GM18505 (cell line): ENCODE results near the gene RNF121.

Source experiments
- ATAC-seq: cut with Tn5 transposase; IDR thresholded peaks from one replicate; pipeline ENCODE4 v1.9.1; 2021; ENCODE audit not compliant: unreplicated experiment
- POLR2A ChIP-seq: IDR thresholded peaks from 4 replicates; pipeline ENCODE4 v1.6.1; 2011; ENCODE audit warnings: borderline replicate concordance; ENCODE audit not compliant: insufficient read depth, insufficient read length; ENCODE audit errors: extremely low read depth

Gene RNF121

GRCh38 chr11:72008728-72009127 lies 79.9 kb downstream of the RNF121 start:
- no peak for ATAC-seq
- no peak for TF ChIP-seq POLR2A

- no peak for ATAC-seq
- TF ChIP-seq POLR2A, result no peak
Observed at GRCh38 chr11:72009156-72009555, 80.3 kb downstream of the RNF121 start.

GRCh38 chr11:72010529-72011233 lies 81.8 kb downstream of the RNF121 start:
- no peak for ATAC-seq
- peak; percentile 10 for TF ChIP-seq POLR2A

GRCh38 chr11:72012091-72012630 lies 83.3 kb downstream of the RNF121 start:
- TF ChIP-seq POLR2A, result no peak
- ATAC-seq, result no peak

GRCh38 chr11:72012897-72013721 lies 84.3 kb downstream of the RNF121 start:
- no peak for ATAC-seq
- no peak for TF ChIP-seq POLR2A

- ATAC-seq, result no peak
- no peak for TF ChIP-seq POLR2A
Observed at GRCh38 chr11:72013765-72014711, 85.2 kb downstream of the RNF121 start.

GRCh38 chr11:72014761-72015320 lies 86.0 kb downstream of the RNF121 start:
- TF ChIP-seq POLR2A, result no peak
- no peak for ATAC-seq

- no peak for TF ChIP-seq POLR2A
- ATAC-seq, result no peak
Observed at GRCh38 chr11:72015511-72016061, 86.7 kb downstream of the RNF121 start.

GRCh38 chr11:72018171-72018570 lies 89.3 kb downstream of the RNF121 start:
- TF ChIP-seq POLR2A, result no peak
- ATAC-seq, result no peak

GRCh38 chr11:72023335-72023734 lies 94.5 kb downstream of the RNF121 start:
- ATAC-seq, result no peak
- TF ChIP-seq POLR2A, result no peak

GRCh38 chr11:72024069-72024754 lies 95.4 kb downstream of the RNF121 start:
- no peak for ATAC-seq
- no peak for TF ChIP-seq POLR2A

- no peak for ATAC-seq
- no peak for TF ChIP-seq POLR2A
Observed at GRCh38 chr11:72026090-72026489, 97.2 kb downstream of the RNF121 start.

- no peak for TF ChIP-seq POLR2A
- ATAC-seq, result no peak
Observed at GRCh38 chr11:72030472-72031045, 101.7 kb downstream of the RNF121 start.
